H7 (cell line): Measurements from ENCODE around the gene SUZ12. TPM values are rescaled to one million over a fixed set of nuclear protein-coding genes. Genes with fewer than 3 reads are reported as not detected.
A peak's percentile ranks its signal among the peaks of the same experiment; 100 is the strongest.
"Not testable (repeated sequence)": the region's sequence is repeated elsewhere in the genome, so short reads cannot be mapped to it uniquely, and the experiment has no call there.

Experiments used
- DNase-seq: peaks from one replicate; pipeline ENCODE4 v3.0.0; 2012
- H3K27me3 ChIP-seq: 2 replicates; pipeline ENCODE4 v1.6.0; 2011; ENCODE audit warnings: mild to moderate bottlenecking, low read length; ENCODE audit not compliant: control insufficient read depth, insufficient read depth
- H3K36me3 ChIP-seq: replicated peaks from 2 replicates; pipeline ENCODE4 v1.5.1; 2011; ENCODE audit warnings: low read length; ENCODE audit not compliant: control insufficient read depth, insufficient read depth
- H3K4me3 ChIP-seq: 2 replicates; pipeline ENCODE4 v1.5.1; 2011; ENCODE audit warnings: low read depth, mild to moderate bottlenecking, control low read depth, low read length, moderate library complexity; ENCODE audit not compliant: insufficient read depth
- total RNA-seq: library from RNA; depleted of rRNA; stranded (reverse); fragments of >200 nt; shearing (Covaris generic); gene quantifications from 2 replicates; pipeline ENCODE4 v1.2.3, GENCODE V29; 2014

SUZ12 gene
- total RNA-seq, 1 experiment from 2014 or later = 20.0 TPM

DNA sequence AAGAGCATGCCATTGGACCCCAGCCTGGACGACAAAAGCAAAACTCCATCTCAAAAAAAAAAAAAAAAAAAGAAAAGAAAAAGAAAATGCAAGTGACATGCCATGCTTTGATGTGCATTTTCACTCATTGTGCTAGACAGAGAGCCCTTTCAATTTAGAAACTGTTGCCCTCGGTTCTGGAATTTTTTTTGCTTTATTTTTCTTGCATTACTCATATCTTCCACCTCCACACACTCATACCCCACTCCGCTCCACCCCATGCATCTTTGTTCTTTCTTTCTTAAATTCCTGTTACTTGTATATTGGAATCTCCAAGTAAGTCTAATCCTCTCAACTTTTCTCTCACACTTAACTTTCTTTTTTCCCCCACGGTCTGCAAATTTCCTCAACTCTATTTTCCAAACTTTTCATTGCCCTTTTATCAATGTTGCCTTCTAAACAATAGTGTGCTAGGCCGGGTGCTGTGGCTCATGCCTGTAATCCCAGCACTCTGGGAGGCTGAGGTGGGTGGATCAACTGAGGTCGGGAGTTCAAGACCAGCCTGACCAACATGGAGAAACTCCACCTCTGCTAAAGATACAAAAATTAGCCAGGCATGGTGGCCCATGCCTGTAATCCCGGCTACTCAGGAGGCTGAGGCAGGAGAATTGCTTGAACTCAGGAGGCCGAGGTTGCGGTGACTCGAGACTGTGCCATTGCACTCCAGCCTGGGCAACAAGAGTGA lies 16.8 kb upstream of the SUZ12 start:
- no peaks in the 10 kb centered on the region for H3K27me3 ChIP-seq
- H3K4me3 ChIP-seq = no peak overlapping the region
- no peaks in the 10 kb centered on the region for H3K36me3 ChIP-seq
- DNase-seq = no peak

DNA sequence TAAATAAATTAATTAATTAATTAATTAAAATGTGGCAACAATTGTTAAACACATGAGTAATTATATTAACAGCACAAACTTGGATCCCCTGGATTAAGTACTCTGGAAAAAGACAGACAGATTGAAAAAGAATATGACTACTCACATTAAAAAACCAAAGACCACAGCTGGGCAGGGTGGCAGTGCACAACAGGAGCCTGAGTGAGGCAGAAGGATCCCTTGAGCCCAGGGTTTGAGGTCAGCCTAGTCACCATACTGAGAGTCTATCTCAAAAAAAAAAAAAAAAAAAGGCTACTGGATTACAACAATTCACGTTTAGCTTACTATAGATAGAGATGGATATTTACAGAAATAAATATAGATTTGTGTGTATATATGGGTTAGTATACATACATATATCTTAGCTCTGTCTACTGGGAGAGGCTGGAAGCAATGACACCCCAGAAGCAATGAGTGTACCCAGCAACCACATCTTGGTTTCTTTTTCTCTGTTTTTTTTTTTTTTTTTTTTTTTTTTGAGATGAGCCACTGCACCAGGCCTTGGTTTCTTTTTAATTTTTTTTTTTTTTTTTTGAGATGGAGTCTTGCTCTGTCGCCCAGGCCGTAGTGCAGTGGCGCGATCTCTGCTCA lies 10.6 kb upstream of the SUZ12 start:
- Histone ChIP-seq H3K27me3 (no peaks in the 10 kb centered on the region), H3K36me3 (no peaks in the 10 kb centered on the region), H3K4me3 (no peak overlapping the region)
- no peak for DNase-seq

DNA sequence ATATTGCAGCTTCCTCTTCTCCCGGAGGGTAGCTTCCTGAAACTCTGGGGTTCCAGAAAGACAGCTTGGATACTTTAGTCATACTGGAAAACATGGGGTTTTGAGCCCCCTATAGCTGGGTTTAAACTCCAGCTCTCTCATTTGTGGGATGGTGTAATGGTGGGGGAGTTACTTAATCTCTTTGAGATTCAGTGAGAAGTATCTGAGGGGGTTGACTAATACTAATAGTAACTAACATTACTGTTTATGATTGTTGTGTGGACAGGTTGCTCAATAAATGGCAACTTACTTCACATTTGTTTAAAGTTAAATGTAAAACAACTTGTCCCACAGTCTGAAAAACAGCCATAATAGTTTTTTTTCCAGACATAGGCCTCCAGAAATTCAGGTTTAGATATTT lies 5.1 kb upstream of the SUZ12 start:
- H3K4me3 ChIP-seq = no peak overlapping the region
- no peaks in the 10 kb centered on the region for H3K36me3 ChIP-seq
- no peak for DNase-seq
- no peaks in the 10 kb centered on the region for H3K27me3 ChIP-seq

DNA sequence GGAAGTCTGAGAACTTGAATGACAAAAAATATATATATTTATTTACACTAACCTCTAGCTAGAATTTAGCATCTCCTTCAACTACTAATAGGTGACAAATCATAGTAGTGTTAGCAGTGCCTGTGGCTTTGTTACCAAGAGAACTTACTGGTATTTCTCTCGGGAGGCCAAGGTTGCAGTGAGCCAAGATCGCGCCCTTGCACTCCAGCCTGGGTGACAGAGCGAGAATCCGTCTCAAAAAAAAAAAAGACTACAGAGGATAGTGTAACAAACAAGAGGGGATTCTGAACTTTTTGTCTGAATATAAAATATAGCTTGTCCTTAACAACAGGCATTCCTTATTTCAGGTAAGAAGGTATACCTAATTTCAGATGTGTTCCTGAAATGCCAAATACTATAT lies 1.3 kb upstream of the SUZ12 start:
- no peak for DNase-seq
- no peak overlapping the region for H3K4me3 ChIP-seq
- no peaks in the 10 kb centered on the region; the same call in 1 of the 2 replicates for H3K36me3 ChIP-seq
- H3K27me3 ChIP-seq = no peaks in the 10 kb centered on the region

DNA sequence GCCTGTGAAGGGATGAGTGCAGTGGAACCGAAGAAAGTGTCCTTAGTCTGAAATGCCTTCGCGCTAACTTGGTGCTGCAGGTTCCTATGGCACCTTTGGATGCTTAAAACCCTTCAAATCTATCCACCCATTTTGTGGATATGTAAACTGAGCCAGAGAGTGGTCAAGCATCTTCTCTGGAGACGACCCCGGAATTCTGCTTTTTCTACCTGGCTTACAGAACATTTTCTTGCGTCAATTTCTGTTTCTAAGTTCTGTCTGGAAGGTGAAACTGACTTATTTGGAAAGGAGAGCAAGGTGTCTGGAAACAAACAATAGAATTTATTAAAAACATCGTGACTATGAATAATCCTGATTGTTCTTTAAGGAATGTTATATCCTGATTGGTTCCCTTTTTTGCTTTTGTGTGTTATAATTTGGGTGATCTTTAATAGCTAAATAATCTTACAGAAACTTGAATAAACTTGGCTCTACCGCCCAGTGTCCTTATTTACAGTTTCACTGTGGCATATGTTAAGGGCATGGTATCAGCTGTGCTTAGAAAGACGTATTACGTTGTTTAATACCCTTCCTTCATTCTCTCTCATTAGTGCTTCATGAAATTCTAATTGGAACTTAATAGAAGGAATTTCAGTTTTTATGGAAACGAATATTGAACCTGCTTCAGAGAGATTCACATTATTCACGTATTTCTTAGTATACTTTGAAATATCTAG lies 1.3 kb downstream of the SUZ12 start:
- H3K27me3 ChIP-seq, H3K36me3 ChIP-seq, DNase-seq: not testable (repeated sequence)
- H3K4me3 ChIP-seq = peak overlapping the region; percentile 42

- H3K4me3 ChIP-seq, DNase-seq, H3K36me3 ChIP-seq, H3K27me3 ChIP-seq: not testable (repeated sequence)
Observed at GRCh38 chr17:31941916-31942315, 5.1 kb downstream of the SUZ12 start.

GRCh38 chr17:31942396-31942795 lies 5.6 kb downstream of the SUZ12 start:
- DNase-seq, H3K27me3 ChIP-seq, H3K36me3 ChIP-seq: not testable (repeated sequence)

GRCh38 chr17:31951953-31952352 lies 15.1 kb downstream of the SUZ12 start:
- not testable (repeated sequence) for DNase-seq, H3K27me3 ChIP-seq, H3K36me3 ChIP-seq, H3K4me3 ChIP-seq

More at GRCh38 chr17:31942396-31942795, 5.6 kb downstream of the SUZ12 start:
- H3K4me3 ChIP-seq = not testable (repeated sequence)

DNA sequence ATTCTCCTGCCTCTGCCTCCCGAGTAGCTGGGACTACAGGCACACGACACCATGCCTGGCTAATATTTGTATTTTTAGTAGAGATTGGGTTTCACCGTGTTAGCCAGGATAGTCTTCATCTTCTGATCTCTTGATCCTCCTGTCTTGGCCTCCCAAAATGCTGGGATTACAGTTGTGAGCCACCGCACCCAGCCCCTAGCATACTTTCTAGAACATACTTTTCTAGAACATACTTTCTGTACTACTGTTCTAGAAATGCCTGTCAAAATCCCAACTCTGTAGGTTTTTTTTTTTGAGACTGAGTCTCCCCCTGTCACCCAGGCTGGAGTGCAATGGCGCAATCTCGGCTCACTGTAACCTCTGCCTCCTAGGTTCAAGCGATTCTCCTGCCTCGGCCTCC lies 27.3 kb downstream of the SUZ12 start:
- DNase-seq, H3K27me3 ChIP-seq, H3K36me3 ChIP-seq, H3K4me3 ChIP-seq: not testable (repeated sequence)

- DNase-seq = no peak
- no peaks in the 10 kb centered on the region for H3K27me3 ChIP-seq
- no peak overlapping the region for H3K4me3 ChIP-seq
- H3K36me3 ChIP-seq = peaks cover 7% of the 10 kb centered on the region
Observed at GRCh38 chr17:31967648-31968047, 30.8 kb downstream of the SUZ12 start.

DNA sequence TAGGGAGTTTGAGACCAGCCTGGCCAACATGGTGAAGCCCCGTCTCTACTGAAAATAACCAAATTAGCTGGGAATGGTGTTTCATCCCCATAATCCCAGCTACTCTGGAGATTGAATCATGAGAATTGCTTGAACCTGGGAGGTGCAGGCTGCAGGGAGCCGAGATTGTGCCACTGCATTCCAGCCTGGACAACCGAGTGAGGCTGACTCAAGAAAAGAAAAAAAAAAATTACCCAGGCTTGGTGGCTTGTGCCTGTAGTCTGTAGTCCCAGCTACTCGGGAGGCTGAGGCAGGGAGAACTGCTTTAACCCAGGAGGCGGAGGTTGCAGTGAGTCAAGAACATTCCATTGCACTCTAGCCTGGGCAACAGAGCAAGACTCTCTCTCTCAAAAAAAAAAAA lies 33.6 kb downstream of the SUZ12 start:
- H3K36me3 ChIP-seq, H3K4me3 ChIP-seq, DNase-seq, H3K27me3 ChIP-seq: not testable (repeated sequence)

GRCh38 chr17:31974269-31975071 lies 37.7 kb downstream of the SUZ12 start:
- H3K4me3 ChIP-seq, H3K36me3 ChIP-seq, DNase-seq, H3K27me3 ChIP-seq: not testable (repeated sequence)

DNA sequence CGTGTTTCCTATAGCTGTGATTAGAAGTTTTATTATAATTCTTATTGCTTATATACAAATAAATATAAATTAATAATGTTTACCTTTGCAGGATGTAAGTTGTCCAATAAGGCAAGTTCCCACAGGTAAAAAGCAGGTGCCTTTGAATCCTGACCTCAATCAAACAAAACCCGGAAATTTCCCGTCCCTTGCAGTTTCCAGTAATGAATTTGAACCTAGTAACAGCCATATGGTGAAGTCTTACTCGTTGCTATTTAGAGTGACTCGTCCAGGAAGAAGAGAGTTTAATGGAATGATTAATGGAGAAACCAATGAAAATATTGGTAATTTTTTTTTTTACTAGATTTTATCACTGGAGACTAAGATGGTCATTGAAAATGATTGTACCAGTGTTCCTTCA lies 38.6 kb downstream of the SUZ12 start:
- H3K36me3 ChIP-seq, DNase-seq, H3K4me3 ChIP-seq, H3K27me3 ChIP-seq: not testable (repeated sequence)

DNA sequence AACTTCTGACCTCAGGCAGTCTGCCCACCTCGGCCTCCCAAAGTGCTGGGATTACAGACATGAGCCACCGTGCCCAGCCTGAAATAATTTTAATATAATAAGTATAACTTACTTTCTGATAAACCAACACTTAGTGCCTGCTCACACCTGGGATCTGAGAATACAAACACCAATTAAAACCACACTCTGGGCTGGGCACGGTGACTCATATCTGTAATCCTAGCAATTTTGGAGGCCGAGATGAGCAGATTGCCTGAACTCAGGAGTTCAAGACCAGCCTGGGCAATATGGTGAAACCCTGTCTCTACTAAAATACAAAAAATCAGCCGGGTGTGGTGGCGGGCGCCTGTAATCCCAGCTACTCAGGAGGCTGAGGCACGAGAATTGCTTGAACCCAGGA lies 55.0 kb downstream of the SUZ12 start:
- peaks cover 32% of the 10 kb centered on the region for H3K36me3 ChIP-seq
- not testable (repeated sequence) for DNase-seq, H3K4me3 ChIP-seq, H3K27me3 ChIP-seq
